Gastroesophageal sphincter (tissue), 3 donors: Measurements from ENCODE around the gene CADM1.

Source experiments
- CTCF ChIP-seq, 4 experiments: fragments of 200-600 bp in 2 of 4; fragments of 450-650 bp in 2 of 4; sonication (generic) in 1 of 4; IDR thresholded peaks; one replicate each; pipeline ENCODE4 v1.5.1; 2017 to 2019; ENCODE audit warnings: antibody characterized with exemption in 4 of 4, mild to moderate bottlenecking in 2 of 4, moderate library complexity in 2 of 4
- POLR2AphosphoS5 ChIP-seq: sonication (generic); formaldehyde crosslinking; IDR thresholded peaks from one replicate; pipeline ENCODE4 v1.6.1; 2017; ENCODE audit warnings: antibody characterized with exemption

DNA sequence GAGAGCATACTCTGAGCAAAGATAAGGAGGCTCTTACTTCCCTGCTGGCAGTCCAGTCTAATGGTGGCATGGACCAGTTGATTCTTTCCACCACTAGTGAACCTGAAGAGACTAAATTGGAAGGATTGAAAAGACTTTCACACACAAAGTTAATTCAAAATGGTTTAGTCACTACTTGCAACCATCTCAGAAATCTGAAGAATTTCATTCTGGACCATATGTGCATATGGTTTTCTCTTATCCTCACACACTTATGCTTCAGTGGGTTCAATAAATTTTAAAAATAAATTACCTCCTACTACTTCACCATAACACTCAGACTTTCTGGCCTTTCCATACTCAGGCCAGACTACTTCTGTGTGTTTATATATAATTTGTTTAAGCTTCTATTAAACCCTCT lies 44.7 kb downstream of the CADM1 start:
- TF ChIP-seq CTCF (IDR thresholded peaks at IDR 0.05) (no peak), POLR2AphosphoS5 (no peak)
